Neutrophil (primary cell): Measurements from ENCODE around the gene SYNC.
A peak's percentile ranks its signal among the peaks of the same experiment; 100 is the strongest.

Experiments
- H3K27ac ChIP-seq: fragments of 200-600 bp; sonication (generic); 2 replicates; pipeline ENCODE4 v1.5.1; 2016; ENCODE audit warnings: mild to moderate bottlenecking, moderate library complexity
- H3K27me3 ChIP-seq: fragments of 200-600 bp; sonication (generic); 2 replicates; pipeline ENCODE4 v1.6.0; 2016; ENCODE audit warnings: mild to moderate bottlenecking
- H3K36me3 ChIP-seq: fragments of 200-600 bp; sonication (generic); 2 replicates; pipeline ENCODE4 v1.5.1; 2017
- H3K4me1 ChIP-seq, 2 experiments: fragments of 200-600 bp in 1 of 2; sonication (generic) in 1 of 2; 1 replicate in 1 of 2; 2 replicates in 1 of 2; pipeline versions ENCODE4 v1.5.1 to v1.6.1; 2013 to 2016; ENCODE audit warnings: low read depth in 1 of 2, low read length in 1 of 2, mild to moderate bottlenecking in 1 of 2, moderate library complexity in 1 of 2; ENCODE audit not compliant: control insufficient read depth in 1 of 2, insufficient read depth in 1 of 2
- H3K4me3 ChIP-seq, 2 experiments: fragments of 200-600 bp in 1 of 2; sonication (generic) in 1 of 2; 1 replicate in 1 of 2; 2 replicates in 1 of 2; pipeline ENCODE4 v1.5.1; 2013 to 2016; ENCODE audit warnings: low read depth in 1 of 2, low read length in 1 of 2, mild to moderate bottlenecking in 1 of 2, moderate library complexity in 1 of 2
- H3K9me3 ChIP-seq: fragments of 200-600 bp; sonication (generic); 2 replicates; pipeline ENCODE4 v1.5.1; 2016
- CTCF ChIP-seq: fragments of 200-600 bp; sonication (generic); IDR thresholded peaks from 2 replicates; pipeline ENCODE4 v1.5.1; 2016; ENCODE audit warnings: antibody characterized with exemption

Gene SYNC

DNA sequence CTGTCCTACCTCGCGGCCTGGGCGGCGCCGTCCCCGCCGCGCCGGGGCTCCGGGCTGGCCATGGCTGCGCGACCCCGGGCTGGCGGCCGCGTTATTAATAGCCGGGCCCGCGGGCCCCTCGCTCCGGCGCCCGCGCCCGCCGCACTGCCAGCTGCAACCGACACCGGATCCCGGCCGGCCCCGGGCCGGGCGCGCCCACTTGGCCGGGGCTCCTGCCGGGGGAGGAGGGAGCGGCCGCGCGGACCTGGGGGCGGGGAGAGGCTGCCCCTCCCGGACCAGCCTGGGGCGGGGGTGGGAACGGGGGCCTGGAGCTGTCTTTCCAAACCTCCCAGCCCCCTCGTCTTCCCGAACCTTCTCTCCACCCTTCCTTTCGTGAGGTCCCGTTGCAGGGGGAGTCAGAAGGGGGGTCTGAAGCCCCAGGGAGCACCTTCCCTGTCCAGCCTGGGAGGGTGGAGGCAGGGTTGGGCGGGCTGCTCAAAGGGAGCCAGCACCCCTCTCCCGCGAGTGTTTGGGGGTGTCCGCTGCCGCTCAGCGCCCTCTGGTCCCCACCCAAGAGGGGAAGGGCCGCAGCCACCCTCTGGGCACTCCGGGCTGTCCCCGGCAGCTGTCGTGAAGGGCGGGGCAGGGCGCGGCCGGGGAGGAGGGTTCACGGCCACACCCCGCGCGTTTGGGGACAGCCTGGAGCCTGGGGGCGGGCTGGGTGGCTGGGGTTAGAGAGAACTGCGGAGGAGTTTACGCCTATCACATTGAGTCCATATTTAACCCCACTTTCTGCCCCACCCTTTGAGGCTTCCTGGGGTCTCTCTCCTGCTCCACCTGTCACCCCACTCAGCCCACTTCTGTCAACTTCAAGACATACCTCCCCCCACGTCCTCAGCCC, at the start of gene SYNC:
Gene SYNC, minus strand, starts transcription at position 172 of the 880 bp plus-strand sequence. Its CDS starts 110 bp downstream, at position 62.
- H3K27ac ChIP-seq: no peak within 1 kb of the TSS
- peaks cover 0 to 7% of the 10 kb centered on the region in 2 experiments for H3K4me1 ChIP-seq
- no peak for TF ChIP-seq CTCF
- H3K4me3 ChIP-seq: peak within 1 kb of the TSS in 1 of 2 experiments; percentile 18
- no peaks in the 10 kb centered on the region for H3K9me3 ChIP-seq
- peaks cover 82% of the 10 kb centered on the region for H3K27me3 ChIP-seq
- H3K36me3 ChIP-seq: no peaks in the 10 kb centered on the region

DNA sequence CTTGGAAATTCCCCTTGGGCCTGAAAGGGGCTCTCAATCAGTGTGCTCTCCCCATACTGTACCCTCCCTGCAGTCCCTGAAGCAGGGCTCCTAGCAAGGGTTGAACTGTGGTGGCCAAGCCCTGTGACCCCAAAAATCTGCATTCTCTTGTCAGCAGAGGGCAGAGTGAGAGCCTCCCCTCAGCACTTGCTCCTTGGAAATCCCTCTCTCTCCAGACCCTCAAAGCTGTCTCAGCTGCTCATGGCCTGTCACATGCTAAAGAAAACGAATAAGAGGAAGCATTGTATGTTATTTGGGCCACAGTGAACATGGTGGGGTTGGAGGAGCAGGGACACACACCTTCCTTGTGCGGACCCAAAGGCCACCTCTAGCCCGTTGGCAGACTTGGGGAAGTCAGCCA, 47.2 kb upstream of the SYNC start:
- H3K27ac ChIP-seq: no peak overlapping the region
- H3K27me3 ChIP-seq: peaks cover 44% of the 10 kb centered on the region
- H3K4me3 ChIP-seq: no peak overlapping the region
- no peak for TF ChIP-seq CTCF
- no peaks in the 10 kb centered on the region for H3K9me3 ChIP-seq
- H3K4me1 ChIP-seq: peaks cover 9 to 13% of the 10 kb centered on the region in 2 experiments
- H3K36me3 ChIP-seq: no peaks in the 10 kb centered on the region

GRCh38 chr1:32749332-32749731, 46.8 kb upstream of the SYNC start:
- peaks cover 43% of the 10 kb centered on the region for H3K27me3 ChIP-seq
- H3K4me3 ChIP-seq: no peak overlapping the region
- no peaks in the 10 kb centered on the region for H3K9me3 ChIP-seq
- no peak for TF ChIP-seq CTCF
- no peak overlapping the region for H3K27ac ChIP-seq
- no peaks in the 10 kb centered on the region for H3K36me3 ChIP-seq
- peaks cover 7 to 12% of the 10 kb centered on the region in 2 experiments for H3K4me1 ChIP-seq

GRCh38 chr1:32748926-32749325, 46.4 kb upstream of the SYNC start:
- TF ChIP-seq CTCF: no peak
- peaks cover 43% of the 10 kb centered on the region for H3K27me3 ChIP-seq
- no peaks in the 10 kb centered on the region for H3K36me3 ChIP-seq
- no peaks in the 10 kb centered on the region for H3K9me3 ChIP-seq
- peaks cover 4 to 8% of the 10 kb centered on the region in 2 experiments for H3K4me1 ChIP-seq
- no peak overlapping the region for H3K4me3 ChIP-seq
- no peak overlapping the region for H3K27ac ChIP-seq

- Histone ChIP-seq H3K36me3 (no peaks in the 10 kb centered on the region), H3K9me3 (no peaks in the 10 kb centered on the region), H3K27me3 (peaks cover 43% of the 10 kb centered on the region), H3K27ac (no peak overlapping the region), H3K4me3 (no peak overlapping the region), H3K4me1 (peaks cover under 1 to 2% of the 10 kb centered on the region in 2 experiments)
- TF ChIP-seq CTCF: no peak
Observed at GRCh38 chr1:32748348-32748747, 45.8 kb upstream of the SYNC start.
